Esophagus squamous epithelium (tissue), 5 donors: ENCODE data around the gene VSTM5. TPM values are rescaled to one million over a fixed set of nuclear protein-coding genes. Genes with fewer than 3 reads are reported as not detected.

ENCODE experiments used
- DNase-seq: peaks from one replicate; lab custom pipeline; 2025; lab: John Stamatoyannopoulos, UW
- H3K27ac ChIP-seq, 4 donors: fragments of 200-600 bp; sonication (generic); one replicate each; pipeline ENCODE4 v1.5.1; 2016 to 2019; ENCODE audit warnings: mild to moderate bottlenecking in 1 of 4
- H3K27me3 ChIP-seq, 4 donors: fragments of 200-600 bp; sonication (generic); 1 replicate in 3 of 4; 2 replicates in 1 of 4; pipeline versions ENCODE4 v1.5.1 to v1.6.0; 2017 to 2021; ENCODE audit warnings: antibody characterized with exemption in 1 of 4
- H3K36me3 ChIP-seq, 3 donors: fragments of 200-600 bp; sonication (generic); one replicate each; pipeline ENCODE4 v1.5.1; 2016 to 2019
- H3K4me1 ChIP-seq, 3 donors: fragments of 200-600 bp; sonication (generic); one replicate each; pipeline ENCODE4 v1.5.1; 2017 to 2019
- H3K4me3 ChIP-seq, 4 donors: fragments of 200-600 bp; sonication (generic); 1 replicate in 3 of 4; 2 replicates in 1 of 4; pipeline ENCODE4 v1.5.1; 2016 to 2019; ENCODE audit warnings: mild to moderate bottlenecking in 2 of 4, moderate library complexity in 1 of 4
- H3K9me3 ChIP-seq, 3 donors: fragments of 200-600 bp; sonication (generic); one replicate each; pipeline ENCODE4 v1.5.1; 2016 to 2019
- POLR2A ChIP-seq, 4 donors: fragments of 450-650 bp; IDR thresholded peaks; one replicate each; pipeline ENCODE4 v1.6.1; 2017; ENCODE audit warnings: antibody characterized with exemption in 4 of 4, mild to moderate bottlenecking in 4 of 4, moderate library complexity in 3 of 4
- WGBS, 2 donors: methylation state at CpG; one replicate each; pipeline ENCODE4 v1.1.5; 2018; 5-methylcytosine and 5-hydroxymethylcytosine counted together
- intact Hi-C: fragments of 100-400 bp; cut with DNase I; formaldehyde crosslinking; loops from one replicate; pipeline ENCODE4 v1.15.0; 2022
- total RNA-seq, 4 donors: library from RNA; depleted of rRNA; stranded (reverse); fragments of >200 nt; gene quantifications; one replicate each; pipeline ENCODE4 v1.1.0, GENCODE V29; 2016
- TF ChIP-seq, protein P1 (sequence below), 6 experiments: fragments of 450-650 bp in 4 of 6; fragments of 200-600 bp in 2 of 6; sonication (generic) in 2 of 6; IDR thresholded peaks; one replicate each; pipeline ENCODE4 v1.5.1; 2016 to 2019; ENCODE audit warnings: antibody characterized with exemption in 6 of 6, mild to moderate bottlenecking in 4 of 6, moderate library complexity in 4 of 6
- donor health status: DM: yes; HTN: yes; CAD: no.

The VSTM5 gene
- total RNA-seq, 4 donors from 2014 or later = 0.19 to 0.38 TPM; not detected in 2

DNA sequence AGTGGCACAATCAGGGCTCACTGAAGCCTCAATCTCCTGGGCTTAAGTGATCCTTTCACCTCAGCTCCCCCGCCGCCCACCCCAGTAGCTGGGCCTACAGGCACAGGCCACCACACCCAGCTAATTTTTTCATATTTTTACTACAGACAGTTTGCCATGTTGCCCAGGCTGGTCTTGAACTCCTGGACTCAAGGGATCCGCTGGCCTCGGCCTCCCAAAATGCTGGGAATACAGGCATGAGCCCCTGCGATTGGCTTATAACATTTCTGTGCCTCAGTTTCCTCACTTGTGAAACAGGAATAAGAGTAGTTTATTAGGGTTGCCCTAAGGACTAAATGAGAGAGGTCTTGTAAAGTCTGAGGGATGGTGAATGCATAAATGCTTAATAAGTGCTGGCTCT is 1.2 kb downstream of the VSTM5 start:
- Histone ChIP-seq H3K4me3 (no peak overlapping the region), H3K27me3 (peaks cover 0 to 14% (median 0%) of the 10 kb centered on the region in 4 donors), H3K27ac (no peak overlapping the region), H3K36me3 (no peaks in the 10 kb centered on the region), H3K4me1 (peaks cover 3 to 15% (median 5%) of the 10 kb centered on the region in 3 donors), H3K9me3 (no peaks in the 10 kb centered on the region)
- TF ChIP-seq, protein P1, sequence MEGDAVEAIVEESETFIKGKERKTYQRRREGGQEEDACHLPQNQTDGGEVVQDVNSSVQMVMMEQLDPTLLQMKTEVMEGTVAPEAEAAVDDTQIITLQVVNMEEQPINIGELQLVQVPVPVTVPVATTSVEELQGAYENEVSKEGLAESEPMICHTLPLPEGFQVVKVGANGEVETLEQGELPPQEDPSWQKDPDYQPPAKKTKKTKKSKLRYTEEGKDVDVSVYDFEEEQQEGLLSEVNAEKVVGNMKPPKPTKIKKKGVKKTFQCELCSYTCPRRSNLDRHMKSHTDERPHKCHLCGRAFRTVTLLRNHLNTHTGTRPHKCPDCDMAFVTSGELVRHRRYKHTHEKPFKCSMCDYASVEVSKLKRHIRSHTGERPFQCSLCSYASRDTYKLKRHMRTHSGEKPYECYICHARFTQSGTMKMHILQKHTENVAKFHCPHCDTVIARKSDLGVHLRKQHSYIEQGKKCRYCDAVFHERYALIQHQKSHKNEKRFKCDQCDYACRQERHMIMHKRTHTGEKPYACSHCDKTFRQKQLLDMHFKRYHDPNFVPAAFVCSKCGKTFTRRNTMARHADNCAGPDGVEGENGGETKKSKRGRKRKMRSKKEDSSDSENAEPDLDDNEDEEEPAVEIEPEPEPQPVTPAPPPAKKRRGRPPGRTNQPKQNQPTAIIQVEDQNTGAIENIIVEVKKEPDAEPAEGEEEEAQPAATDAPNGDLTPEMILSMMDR (IDR thresholded peaks at IDR 0.05) = no peak
- TF ChIP-seq POLR2A (IDR thresholded peaks at IDR 0.05) = no peak
- DNase-seq = no peak
- intact Hi-C loops = no loop called here
- 93 to 97% methylated on average over 3 to 4 of the region's 5 CpGs for WGBS, 2 donors

DNA sequence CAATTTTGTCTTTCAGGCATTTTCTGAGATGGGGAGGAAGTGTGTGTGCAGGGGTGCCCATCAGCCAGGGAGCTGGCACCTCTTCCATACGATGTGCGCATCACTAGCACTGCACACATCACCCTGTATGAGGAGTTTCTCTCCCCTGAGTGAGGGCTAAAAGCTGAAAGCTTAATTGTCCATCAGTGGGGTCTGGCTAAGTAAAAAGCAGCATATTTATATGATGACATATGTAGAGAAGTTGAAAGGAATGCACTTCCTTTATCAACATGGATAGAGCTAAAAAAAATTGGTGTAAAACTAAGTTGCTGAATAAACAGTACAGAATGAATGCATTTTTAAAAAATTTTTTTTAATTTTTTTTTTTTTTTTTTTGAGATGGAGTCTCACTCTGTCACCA is 4.0 kb downstream of the VSTM5 start:
- no peak for DNase-seq
- intact Hi-C loops = no loop called here
- Histone ChIP-seq H3K27me3 (peaks cover 0 to 14% (median 0%) of the 10 kb centered on the region in 4 donors), H3K36me3 (no peaks in the 10 kb centered on the region), H3K4me3 (no peak overlapping the region), H3K4me1 (peaks cover 3 to 24% (median 5%) of the 10 kb centered on the region in 3 donors), H3K27ac (no peak overlapping the region), H3K9me3 (no peaks in the 10 kb centered on the region)
- no peak for TF ChIP-seq POLR2A (IDR thresholded peaks at IDR 0.05)
- TF ChIP-seq, protein P1 (IDR thresholded peaks at IDR 0.05) = no peak
- WGBS, 2 donors = 90 to 92% methylated on average over 2 of the region's 2 CpGs

DNA sequence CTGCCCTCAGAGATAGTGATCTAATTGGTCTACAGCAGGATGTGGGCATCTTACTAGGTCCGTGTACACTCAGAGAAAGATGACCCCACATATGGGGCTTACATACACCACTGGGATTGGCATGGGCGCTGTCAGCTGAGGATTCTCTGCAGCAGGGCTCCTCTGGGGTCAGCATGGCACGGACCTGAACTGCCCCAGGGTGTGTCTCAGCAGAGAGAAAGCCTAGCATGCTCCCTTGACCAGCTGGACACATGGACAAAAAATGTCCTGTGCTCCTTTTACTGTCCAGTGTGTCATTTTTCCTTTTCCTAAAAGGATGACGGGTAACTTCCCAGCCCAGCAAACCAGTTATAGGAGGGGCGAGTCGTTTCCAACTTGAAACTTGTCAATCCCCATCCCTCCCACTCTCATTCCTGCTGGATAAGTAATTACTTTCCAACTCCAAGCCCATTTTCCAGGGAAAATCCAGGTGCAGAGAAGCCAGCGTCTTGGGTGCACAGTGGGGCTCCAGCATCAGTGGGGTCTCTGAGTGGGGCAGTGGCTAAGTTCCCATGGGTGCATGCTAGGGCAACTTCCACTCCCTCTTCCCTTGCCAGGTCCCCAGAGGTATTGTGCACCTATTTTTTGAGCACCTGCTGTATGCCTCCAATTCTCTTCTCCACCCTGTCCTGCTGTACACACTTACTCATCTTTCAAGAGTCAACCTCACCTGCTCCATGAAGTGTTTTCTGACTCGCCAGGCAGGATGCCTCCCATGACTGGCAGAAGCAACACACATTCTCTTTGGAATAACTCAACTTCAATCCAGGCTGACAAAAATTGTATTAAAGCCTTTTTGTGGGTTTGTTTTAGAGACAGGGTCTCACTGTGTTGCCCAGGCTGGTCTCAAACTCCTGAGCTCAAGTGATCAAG is 5.0 kb downstream of the VSTM5 start:
- no peaks in the 10 kb centered on the region for H3K9me3 ChIP-seq
- H3K4me1 ChIP-seq = peaks cover 3 to 20% (median 5%) of the 10 kb centered on the region in 3 donors
- no peak for TF ChIP-seq POLR2A (IDR thresholded peaks at IDR 0.05)
- TF ChIP-seq, protein P1 (IDR thresholded peaks at IDR 0.05) = no peak
- 64 to 86% methylated on average over 6 to 8 of the region's 8 CpGs for WGBS, 2 donors
- no peak overlapping the region for H3K4me3 ChIP-seq
- intact Hi-C loops = no loop called here
- no peak overlapping the region for H3K27ac ChIP-seq
- DNase-seq = no peak
- peaks cover 0 to 9% (median 0%) of the 10 kb centered on the region in 4 donors for H3K27me3 ChIP-seq
- H3K36me3 ChIP-seq = no peaks in the 10 kb centered on the region

DNA sequence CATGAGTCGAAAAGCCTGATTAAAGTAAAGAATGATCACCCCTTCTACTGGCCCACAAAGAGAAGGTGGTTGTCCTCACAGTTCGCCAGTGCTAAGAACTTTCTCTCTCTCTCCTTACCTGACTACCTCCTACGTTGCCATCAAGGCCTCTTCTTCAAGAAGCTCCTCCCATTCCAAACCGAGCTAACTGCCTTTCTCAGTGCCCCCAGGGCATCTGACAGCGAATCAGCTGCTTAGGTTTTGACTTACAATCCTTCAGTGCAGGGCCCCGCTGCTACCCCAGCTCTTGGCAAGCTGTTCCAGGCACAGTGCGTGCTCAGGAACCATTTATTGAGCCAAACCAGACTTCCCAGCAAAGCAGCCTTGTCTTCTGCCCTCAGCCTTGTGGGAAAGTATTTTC is 5.8 kb downstream of the VSTM5 start:
- Histone ChIP-seq H3K4me1 (peaks cover 0 to 11% (median 0%) of the 10 kb centered on the region in 3 donors), H3K27me3 (peaks cover 0 to under 1% (median 0%) of the 10 kb centered on the region in 4 donors), H3K9me3 (no peaks in the 10 kb centered on the region), H3K4me3 (no peak overlapping the region), H3K36me3 (no peaks in the 10 kb centered on the region), H3K27ac (no peak overlapping the region)
- DNase-seq = no peak
- TF ChIP-seq, protein P1 (IDR thresholded peaks at IDR 0.05) = no peak
- no peak for TF ChIP-seq POLR2A (IDR thresholded peaks at IDR 0.05)
- 47 to 62% methylated on average over 5 to 7 of the region's 7 CpGs for WGBS, 2 donors
- intact Hi-C loops = no loop called here

DNA sequence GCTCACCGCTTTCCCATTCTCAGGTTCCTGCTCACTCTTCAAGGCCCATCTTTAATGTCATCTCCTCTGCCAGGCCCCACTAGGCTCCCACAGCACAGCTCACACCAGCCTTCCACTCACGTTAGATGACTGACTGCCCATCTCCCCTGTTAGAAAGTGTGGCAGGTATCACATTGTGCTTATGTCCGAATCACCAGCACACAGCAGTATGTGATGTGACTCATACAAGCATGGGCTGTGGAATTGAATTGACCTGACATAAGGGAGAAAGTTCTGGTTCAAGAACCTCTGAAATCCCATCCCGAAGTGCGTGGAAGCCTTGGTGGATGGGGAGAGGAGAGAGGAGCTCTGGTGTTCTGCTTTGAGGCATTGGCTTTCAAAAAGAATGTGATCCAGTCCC is 6.5 kb downstream of the VSTM5 start:
- H3K4me1 ChIP-seq = peaks cover 0 to 9% (median 0%) of the 10 kb centered on the region in 3 donors
- no peaks in the 10 kb centered on the region for H3K9me3 ChIP-seq
- H3K4me3 ChIP-seq = no peak overlapping the region
- 90 to 99% methylated on average over 5 of the region's 5 CpGs for WGBS, 2 donors
- H3K27ac ChIP-seq = no peak overlapping the region
- no peak for DNase-seq
- TF ChIP-seq, protein P1 (IDR thresholded peaks at IDR 0.05) = no peak
- no peak for TF ChIP-seq POLR2A (IDR thresholded peaks at IDR 0.05)
- intact Hi-C loops = no loop called here
- no peaks in the 10 kb centered on the region for H3K27me3 ChIP-seq
- no peaks in the 10 kb centered on the region for H3K36me3 ChIP-seq
